ENCODE results near the gene OR52I2.

The OR52I2 gene

GRCh38 chr11:4578624-4579023, 2.9 kb upstream of the OR52I2 start:
- TF ChIP-seq ZFX (IDR thresholded peaks at IDR 0.05; ENCODE audit: borderline replicate concordance) = no peak
- no peak for TF ChIP-seq CTCF (IDR thresholded peaks at IDR 0.05)
- no peak overlapping the region for H3K27ac ChIP-seq

- H3K27ac ChIP-seq = no peak overlapping the region
- no peak for TF ChIP-seq ZFX (IDR thresholded peaks at IDR 0.05; ENCODE audit: borderline replicate concordance)
- no peak for TF ChIP-seq CTCF (IDR thresholded peaks at IDR 0.05)
These were observed 1.4 kb upstream of the OR52I2 start for GRCh38 chr11:4580124-4580523.

- H3K27ac ChIP-seq = no peak overlapping the region
- TF ChIP-seq CTCF (IDR thresholded peaks at IDR 0.05) (no peak), ZFX (IDR thresholded peaks at IDR 0.05; ENCODE audit: borderline replicate concordance) (no peak)
These were observed 7.5 kb downstream of the OR52I2 start for GRCh38 chr11:4589017-4589416.

- TF ChIP-seq CTCF (IDR thresholded peaks at IDR 0.05) (no peak), ZFX (IDR thresholded peaks at IDR 0.05; ENCODE audit: borderline replicate concordance) (no peak)
- no peak within 1 kb of the TSS for H3K27ac ChIP-seq
These were observed 12.2 kb downstream of the OR52I2 start, which contains the start of gene OR52I1 for GRCh38 chr11:4593739-4594138. Gene OR52I1 (plus strand): TSS chr11:4594039. CDS start chr11:4594039, 0 bp downstream.

GRCh38 chr11:4605057-4605456, 23.5 kb downstream of the OR52I2 start:
- no peak for TF ChIP-seq CTCF (IDR thresholded peaks at IDR 0.05)
- TF ChIP-seq ZFX (IDR thresholded peaks at IDR 0.05; ENCODE audit: borderline replicate concordance) = no peak
- no peak overlapping the region for H3K27ac ChIP-seq

GRCh38 chr11:4606231-4607015, 24.9 kb downstream of the OR52I2 start:
- TF ChIP-seq ZFX (IDR thresholded peaks at IDR 0.05; ENCODE audit: borderline replicate concordance) = no peak
- no peak for TF ChIP-seq CTCF (IDR thresholded peaks at IDR 0.05)
- H3K27ac ChIP-seq = peak overlapping the region; percentile 80

- peak overlapping the region; percentile 80 for H3K27ac ChIP-seq
- TF ChIP-seq ZFX (IDR thresholded peaks at IDR 0.05; ENCODE audit: borderline replicate concordance) (no peak), CTCF (IDR thresholded peaks at IDR 0.05) (no peak)
These were observed 25.6 kb downstream of the OR52I2 start for GRCh38 chr11:4607096-4607495.
